Heart left ventricle (tissue), 16 donors: ENCODE results near the gene ETHE1. TPM values are rescaled to one million over a fixed set of nuclear protein-coding genes. Genes with fewer than 3 reads are reported as not detected.

Experiments used
- ATAC-seq, 4 donors: fragments of 200-7000 bp; cut with Tn5 transposase; one replicate each; pipeline ENCODE4 v1.9.1; 2020 to 2022; ENCODE audit warnings: moderate library complexity in 4 of 4, mild to moderate bottlenecking in 3 of 4, moderate number of reproducible peaks in 1 of 4
- DNase-seq, 5 donors: peaks; one replicate each; pipeline ENCODE4 v3.0.0-alpha.2; 2020
- H3K27ac ChIP-seq, 12 donors: fragments of 200-600 bp; sonication (generic) in 4 of 12; one replicate each; pipeline versions ENCODE4 v1.5.0 to v1.8.0; 2016 to 2022; ENCODE audit warnings: mild to moderate bottlenecking in 2 of 12
- H3K27me3 ChIP-seq, 9 donors: fragments of 200-600 bp; sonication (generic) in 2 of 9; one replicate each; pipeline versions ENCODE4 v1.5.1 to v1.8.0; 2016 to 2022; ENCODE audit warnings: mild to moderate bottlenecking in 3 of 9
- H3K36me3 ChIP-seq, 9 donors: fragments of 200-600 bp; sonication (generic) in 2 of 9; one replicate each; pipeline versions ENCODE4 v1.5.0 to v1.8.0; 2018 to 2022; ENCODE audit warnings: mild to moderate bottlenecking in 2 of 9
- H3K4me1 ChIP-seq, 12 donors: fragments of 200-600 bp; sonication (generic) in 4 of 12; one replicate each; pipeline versions ENCODE4 v1.5.0 to v1.8.0; 2016 to 2022; ENCODE audit warnings: mild to moderate bottlenecking in 3 of 12
- H3K4me3 ChIP-seq, 12 donors: fragments of 200-600 bp; sonication (generic) in 4 of 12; one replicate each; pipeline versions ENCODE4 v1.5.0 to v1.8.0; 2017 to 2022; ENCODE audit warnings: mild to moderate bottlenecking in 9 of 12, moderate library complexity in 4 of 12
- H3K9me3 ChIP-seq, 12 donors: fragments of 200-600 bp; sonication (generic) in 4 of 12; one replicate each; pipeline versions ENCODE4 v1.5.0 to v1.8.0; 2016 to 2022; ENCODE audit warnings: mild to moderate bottlenecking in 1 of 12
- POLR2A ChIP-seq, 2 donors: fragments of 450-650 bp; IDR thresholded peaks; one replicate each; pipeline ENCODE4 v1.6.1; 2017; ENCODE audit warnings: antibody characterized with exemption in 2 of 2, mild to moderate bottlenecking in 2 of 2, moderate library complexity in 2 of 2
- WGBS, 4 donors: extraction: QIAGEN DNeasy Blood & Tissue Kit in 2 of 4; methylation state at CpG; one replicate each; pipeline versions ENCODE4 v1.1.5 to v1.1.7; 2013 to 2018; 5-methylcytosine and 5-hydroxymethylcytosine counted together
- intact Hi-C, 10 donors: fragments of 100-400 bp; cut with DNase I; formaldehyde crosslinking; loops; one replicate each; pipeline versions ENCODE4 v1.11.1 to v1.14.2; 2022
- polyA plus RNA-seq, 2 donors: library from polyadenylated mRNA; stranded (reverse); fragments of 200-250 nt; gene quantifications; one replicate each; pipeline ENCODE4 v1.2.3, GENCODE V29; 2013
- total RNA-seq, 9 donors: library from RNA; depleted of rRNA in 2 of 9; stranded (reverse); fragments of >200 nt in 2 of 9; fragmentation: NEBNext Ultra II Directional in 3 of 9; extraction: Animal tissue kit (Norgen Biotek cat#: 25700) in 3 of 9; gene quantifications; one replicate each; pipeline versions ENCODE4 v1.1.0 to v1.2.4, GENCODE V29; 2016 to 2023
- TF ChIP-seq, protein P1 (sequence below), 12 donors: fragments of 200-600 bp; sonication (generic) in 4 of 12; IDR thresholded peaks; one replicate each; pipeline versions ENCODE4 v1.5.0 to v1.8.0; 2018 to 2022; ENCODE audit warnings: antibody characterized with exemption in 12 of 12, mild to moderate bottlenecking in 5 of 12
- donor health status: ischemic (EF 13 %, LVEDD 7.1; RV severe dilation, severe dysfunction).
- donor health status: healthy with polysubstance abuse.
- donor health status: DM: no; HTN: yes; CAD: no.
- donor health status: DM: no; HTN: no; CAD: no.
- donor health status: ischemic (EF 25% LVEDD 6.9; RV normal size, moderate dysfunction).
- donor health status: ischemic (EF 25% LVEDD 5.7; RV mildly dilated, moderate dysfunction).
- donor health status: healthy.
- donor health status: DM: yes; HTN: yes; CAD: no.
- donor health status: ischemic (EF 35%, LVEDD 5.7; RV mildly dilated, moderate dysfunction).
- donor health status: nonischemic (EF 11% LVEDD 7.7; RV severe dilation, severe dysfunction).
- donor health status: DM: yes; HTN: yes; CAD: no.
- donor health status: PGD.
- donor health status: ischemic (EF 29% LVEDD 5.4; RV normal size, mild dysfunction).
- donor health status: nonischemic (EF 23%, LVEDD 6.1; RV moderate dilation, normal function).

Gene ETHE1
- total and polyA plus RNA-seq, 11 donors, result 6.0 to 27.6 (median 14.2) TPM

DNA sequence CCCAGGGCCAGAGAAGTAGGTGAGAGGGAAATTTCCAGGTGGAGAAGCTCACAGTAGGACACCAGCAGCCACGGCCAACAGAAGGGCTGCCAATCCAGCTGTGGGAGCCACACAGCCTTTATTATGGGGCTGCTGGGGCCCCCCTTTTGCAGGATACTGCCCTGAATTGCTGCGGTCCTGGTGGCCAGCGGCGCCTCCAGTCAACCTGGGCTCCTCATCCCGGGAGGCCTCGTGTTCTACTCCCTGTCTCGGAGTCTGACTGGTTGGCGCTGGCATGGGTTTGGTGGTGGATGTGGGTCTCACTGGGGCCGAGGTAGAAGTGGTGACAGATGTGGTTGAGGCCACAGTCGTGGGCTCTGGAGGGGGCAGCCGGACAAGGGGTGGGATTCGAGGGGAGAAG is 65.7 kb downstream of the ETHE1 start:
- intact Hi-C loops, result loop anchor here in 7 of 10 donors (5.0 kb wide), 2 partner anchors 41 to 61 kb away; partner anchors contain the start of gene PHLDB3 (in 7 of the 7)
- no peak for ATAC-seq
- H3K4me1 ChIP-seq, result peaks cover 0 to 21% (median 9%) of the 10 kb centered on the region in 12 donors
- H3K36me3 ChIP-seq, result no peaks in the 10 kb centered on the region
- peaks cover 0 to 6% (median 0%) of the 10 kb centered on the region in 9 donors for H3K27me3 ChIP-seq
- TF ChIP-seq POLR2A (IDR thresholded peaks at IDR 0.05), result no peak
- TF ChIP-seq, protein P1, sequence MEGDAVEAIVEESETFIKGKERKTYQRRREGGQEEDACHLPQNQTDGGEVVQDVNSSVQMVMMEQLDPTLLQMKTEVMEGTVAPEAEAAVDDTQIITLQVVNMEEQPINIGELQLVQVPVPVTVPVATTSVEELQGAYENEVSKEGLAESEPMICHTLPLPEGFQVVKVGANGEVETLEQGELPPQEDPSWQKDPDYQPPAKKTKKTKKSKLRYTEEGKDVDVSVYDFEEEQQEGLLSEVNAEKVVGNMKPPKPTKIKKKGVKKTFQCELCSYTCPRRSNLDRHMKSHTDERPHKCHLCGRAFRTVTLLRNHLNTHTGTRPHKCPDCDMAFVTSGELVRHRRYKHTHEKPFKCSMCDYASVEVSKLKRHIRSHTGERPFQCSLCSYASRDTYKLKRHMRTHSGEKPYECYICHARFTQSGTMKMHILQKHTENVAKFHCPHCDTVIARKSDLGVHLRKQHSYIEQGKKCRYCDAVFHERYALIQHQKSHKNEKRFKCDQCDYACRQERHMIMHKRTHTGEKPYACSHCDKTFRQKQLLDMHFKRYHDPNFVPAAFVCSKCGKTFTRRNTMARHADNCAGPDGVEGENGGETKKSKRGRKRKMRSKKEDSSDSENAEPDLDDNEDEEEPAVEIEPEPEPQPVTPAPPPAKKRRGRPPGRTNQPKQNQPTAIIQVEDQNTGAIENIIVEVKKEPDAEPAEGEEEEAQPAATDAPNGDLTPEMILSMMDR (IDR thresholded peaks at IDR 0.05), result no peak
- H3K9me3 ChIP-seq, result no peaks in the 10 kb centered on the region
- no peak overlapping the region for H3K4me3 ChIP-seq
- no peak for DNase-seq
- 85 to 95% (median 91%) methylated on average over 9 to 12 of the region's 12 CpGs for WGBS, 4 donors
- H3K27ac ChIP-seq, result no peak overlapping the region

DNA sequence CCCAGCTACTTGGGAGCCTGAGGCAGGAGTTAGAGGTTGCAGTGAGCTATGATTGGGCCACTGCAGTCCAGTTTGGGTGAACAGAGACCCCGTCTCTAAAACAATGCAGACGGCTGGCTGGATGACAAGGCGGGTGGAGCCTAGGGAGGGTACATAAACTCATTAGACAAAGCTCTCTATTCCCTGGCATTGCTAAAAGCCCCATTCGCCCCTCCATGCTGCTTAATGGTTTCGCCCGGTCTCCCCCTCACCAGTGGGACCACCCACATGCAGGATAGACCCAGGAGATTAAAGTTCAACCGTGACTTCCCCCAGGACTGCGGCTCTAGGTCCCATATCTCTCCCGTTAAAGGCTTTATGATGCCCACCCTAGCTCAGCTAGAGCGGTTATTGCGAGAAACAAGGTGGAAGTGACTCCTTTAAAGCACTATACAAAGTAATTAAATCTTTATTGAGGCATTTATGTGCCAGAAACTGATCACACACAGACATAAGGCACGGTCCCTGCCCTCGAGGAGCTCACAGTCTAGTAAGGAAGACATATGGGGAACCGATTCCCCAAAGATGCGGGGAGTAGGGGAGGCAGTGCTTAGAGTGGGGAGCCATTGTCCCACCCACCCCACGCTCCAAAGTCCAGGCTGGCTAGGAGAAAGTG is 66.5 kb downstream of the ETHE1 start:
- Histone ChIP-seq H3K36me3 (no peaks in the 10 kb centered on the region), H3K4me1 (peaks cover 0 to 19% (median 9%) of the 10 kb centered on the region in 12 donors), H3K27ac (no peak overlapping the region), H3K27me3 (peaks cover 0 to 5% (median 0%) of the 10 kb centered on the region in 9 donors), H3K4me3 (no peak overlapping the region), H3K9me3 (no peaks in the 10 kb centered on the region)
- intact Hi-C loops, result loop anchor here in 7 of 10 donors (5.0 kb wide), 2 partner anchors 42 to 62 kb away; partner anchors contain the start of gene PHLDB3 (in 7 of the 7)
- no peak for DNase-seq
- ATAC-seq, result no peak
- TF ChIP-seq, protein P1 (IDR thresholded peaks at IDR 0.05), result no peak
- TF ChIP-seq POLR2A (IDR thresholded peaks at IDR 0.05), result no peak
- 74 to 76% (median 75%) methylated on average over 16 of the region's 16 CpGs for WGBS, 4 donors

GRCh38 chr19:43457809-43458208 is 69.2 kb downstream of the ETHE1 start:
- H3K9me3 ChIP-seq, result no peaks in the 10 kb centered on the region
- peaks cover 0 to 4% (median 0%) of the 10 kb centered on the region in 12 donors for H3K4me1 ChIP-seq
- no peaks in the 10 kb centered on the region for H3K36me3 ChIP-seq
- H3K4me3 ChIP-seq, result no peak overlapping the region
- H3K27ac ChIP-seq, result no peak overlapping the region
- no peaks in the 10 kb centered on the region for H3K27me3 ChIP-seq
- no peak for DNase-seq
- ATAC-seq, result no peak
- TF ChIP-seq, protein P1 (IDR thresholded peaks at IDR 0.05), result no peak
- no peak for TF ChIP-seq POLR2A (IDR thresholded peaks at IDR 0.05)
- intact Hi-C loops, result no loop called here
- WGBS, 4 donors, result 80 to 90% (median 85%) methylated on average over 4 of the region's 4 CpGs

Other genes with a start within 250 kb of the ETHE1 start
- 1 to 10 TPM in 2 of 9 donors, under 1 TPM in 5, not detected in 2; 0.21 to 6.4 (median 0.60) TPM for gene CD177, start 173.5 kb downstream of the ETHE1 start, total RNA-seq
- gene CD177, start 173.5 kb downstream of the ETHE1 start, polyA plus RNA-seq, result under 1 TPM in 1 of 2 donors, not detected in 1; 0.14 TPM
- not detected for gene TEX101, start 112.3 kb downstream of the ETHE1 start, total RNA-seq
- not detected for gene TEX101, start 112.3 kb downstream of the ETHE1 start, polyA plus RNA-seq
- gene LYPD3, start 61.6 kb downstream of the ETHE1 start, total RNA-seq, result under 1 TPM in 5 of 9 donors, not detected in 4; 0.21 to 0.77 (median 0.37) TPM
- under 1 TPM; 0.08 to 0.46 TPM for gene LYPD3, start 61.6 kb downstream of the ETHE1 start, polyA plus RNA-seq
- gene PHLDB3, start 22.5 kb downstream of the ETHE1 start, total RNA-seq, result 10 to 100 TPM in 1 of 9 donors, 1 to 10 TPM in 8; 2.4 to 11.6 (median 6.4) TPM
- gene PHLDB3, start 22.5 kb downstream of the ETHE1 start, polyA plus RNA-seq, result 1 to 10 TPM; 4.3 to 5.7 TPM
- gene ZNF575, start 6.0 kb upstream of the ETHE1 start, total RNA-seq, result 1 to 10 TPM in 5 of 9 donors, under 1 TPM in 2, not detected in 2; 0.58 to 1.9 (median 1.3) TPM
- gene ZNF575, start 6.0 kb upstream of the ETHE1 start, polyA plus RNA-seq, result under 1 TPM; 0.38 to 0.65 TPM
- gene XRCC1, start 48.3 kb upstream of the ETHE1 start, total RNA-seq, result 10 to 100 TPM; 11.2 to 21.3 (median 16.6) TPM
- gene XRCC1, start 48.3 kb upstream of the ETHE1 start, polyA plus RNA-seq, result 10 to 100 TPM; 11.3 to 19.3 TPM
- gene PINLYP, start 48.6 kb upstream of the ETHE1 start, total RNA-seq, result 1 to 10 TPM in 5 of 9 donors, under 1 TPM in 3, not detected in 1; 0.76 to 4.3 (median 1.1) TPM
- gene PINLYP, start 48.6 kb upstream of the ETHE1 start, polyA plus RNA-seq, result 1 to 10 TPM; 3.0 to 4.0 TPM
- 10 to 100 TPM; 21.1 to 36.1 (median 24.9) TPM for gene IRGQ, start 68.9 kb upstream of the ETHE1 start, total RNA-seq
- gene IRGQ, start 68.9 kb upstream of the ETHE1 start, polyA plus RNA-seq, result 10 to 100 TPM in 1 of 2 donors, 1 to 10 TPM in 1; 7.4 to 11.9 TPM
- gene ZNF576, start 69.4 kb upstream of the ETHE1 start, total RNA-seq, result 10 to 100 TPM in 7 of 9 donors, 1 to 10 TPM in 2; 9.0 to 17.6 (median 11.8) TPM
- 10 to 100 TPM in 1 of 2 donors, 1 to 10 TPM in 1; 8.9 to 22.4 TPM for gene ZNF576, start 69.4 kb upstream of the ETHE1 start, polyA plus RNA-seq
- under 1 TPM in 7 of 9 donors, not detected in 2; 0.07 to 0.35 (median 0.16) TPM for gene SRRM5, start 84.9 kb upstream of the ETHE1 start, total RNA-seq
- gene SRRM5, start 84.9 kb upstream of the ETHE1 start, polyA plus RNA-seq, result under 1 TPM; 0.15 to 0.80 TPM
- gene ZNF428, start 92.4 kb upstream of the ETHE1 start, total RNA-seq, result 10 to 100 TPM; 25.1 to 40.4 (median 31.3) TPM
- gene ZNF428, start 92.4 kb upstream of the ETHE1 start, polyA plus RNA-seq, result 10 to 100 TPM; 29.5 to 64.5 TPM
- gene CADM4, start 112.6 kb upstream of the ETHE1 start, total RNA-seq, result 10 to 100 TPM in 2 of 9 donors, 1 to 10 TPM in 7; 4.6 to 13.2 (median 7.8) TPM
- 10 to 100 TPM; 10.7 to 12.2 TPM for gene CADM4, start 112.6 kb upstream of the ETHE1 start, polyA plus RNA-seq
- gene PLAUR, start 143.0 kb upstream of the ETHE1 start, total RNA-seq, result 10 to 100 TPM in 2 of 9 donors, 1 to 10 TPM in 7; 2.3 to 44.1 (median 4.7) TPM
- 10 to 100 TPM in 1 of 2 donors, 1 to 10 TPM in 1; 4.0 to 17.8 TPM for gene PLAUR, start 143.0 kb upstream of the ETHE1 start, polyA plus RNA-seq
- gene IRGC, start 188.9 kb upstream of the ETHE1 start, total RNA-seq, result not detected
- gene IRGC, start 188.9 kb upstream of the ETHE1 start, polyA plus RNA-seq, result not detected
- gene SMG9, start 227.8 kb upstream of the ETHE1 start, total RNA-seq, result 10 to 100 TPM in 6 of 9 donors, 1 to 10 TPM in 3; 5.8 to 27.7 (median 14.6) TPM
- gene SMG9, start 227.8 kb upstream of the ETHE1 start, polyA plus RNA-seq, result 10 to 100 TPM; 15.6 to 19.9 TPM